IPS-20b (cell line): ENCODE data around the gene HSD11B2.
A peak's percentile ranks its signal among the peaks of the same experiment; 100 is the strongest.
"Not testable (repeated sequence)": the region's sequence is repeated elsewhere in the genome, so short reads cannot be mapped to it uniquely, and the experiment has no call there.

Source experiments
- H3K27ac ChIP-seq: one replicate; pipeline ENCODE4 v1.5.1; 2013; ENCODE audit warnings: low read length
- H3K27me3 ChIP-seq: 2 replicates; pipeline ENCODE4 v1.6.1; 2013; ENCODE audit warnings: mild to moderate bottlenecking, low read length, inconsistent platforms; ENCODE audit not compliant: insufficient read depth
- H3K36me3 ChIP-seq: 2 replicates; pipeline ENCODE4 v1.6.1; 2013; ENCODE audit warnings: low read depth, mild to moderate bottlenecking, inconsistent platforms, low read length, moderate library complexity; ENCODE audit not compliant: insufficient read depth
- H3K4me1 ChIP-seq: 2 replicates; pipeline ENCODE4 v1.6.1; 2013; ENCODE audit warnings: mild to moderate bottlenecking, control low read depth, inconsistent platforms, low read length, moderate library complexity; ENCODE audit not compliant: insufficient read depth
- H3K4me3 ChIP-seq: 2 replicates; pipeline ENCODE4 v1.5.1; 2013; ENCODE audit warnings: mild to moderate bottlenecking, low read length, inconsistent platforms
- H3K9ac ChIP-seq: 2 replicates; pipeline ENCODE4 v1.6.1; 2013; ENCODE audit warnings: low read depth, mild to moderate bottlenecking, inconsistent platforms, low read length, moderate library complexity
- H3K9me3 ChIP-seq: 2 replicates; pipeline ENCODE4 v1.6.1; 2013; ENCODE audit warnings: mild to moderate bottlenecking, low read depth, low read length, inconsistent platforms; ENCODE audit not compliant: insufficient read depth

The HSD11B2 gene

DNA sequence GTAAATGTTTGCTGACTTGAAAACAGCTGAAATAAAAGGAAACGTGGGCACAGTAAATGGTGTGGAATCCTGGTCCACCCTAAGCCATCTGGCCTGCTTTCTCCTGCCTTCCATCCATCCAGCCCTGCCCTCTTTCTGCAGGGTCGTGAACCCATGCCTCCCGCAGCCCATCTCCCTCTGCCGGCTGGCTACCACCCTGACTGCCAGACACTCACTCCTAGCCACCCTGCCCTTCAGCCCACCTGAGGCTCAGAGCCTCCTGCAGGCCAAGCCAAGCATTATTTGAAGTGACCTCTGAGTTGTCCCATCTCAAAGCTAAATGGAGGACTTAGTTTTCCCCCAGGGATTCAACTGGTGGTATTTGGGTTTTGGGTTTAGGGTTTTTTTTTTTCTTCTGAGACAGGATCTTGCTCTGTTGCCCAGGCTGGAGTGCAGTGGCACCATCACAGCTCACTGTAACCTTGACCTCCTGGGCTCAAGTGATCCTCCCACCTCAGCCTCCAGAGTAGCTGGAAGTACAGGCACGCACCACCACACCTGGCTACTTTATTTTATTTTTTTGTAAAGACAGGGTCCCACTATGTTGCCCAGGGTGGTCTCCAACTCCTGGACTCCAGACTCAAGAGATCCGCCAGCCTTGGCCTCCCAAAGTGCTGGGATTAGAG, 23.0 kb upstream of the HSD11B2 start:
- no peaks in the 10 kb centered on the region for H3K27me3 ChIP-seq
- H3K27ac ChIP-seq: no peak overlapping the region
- H3K9me3 ChIP-seq: no peaks in the 10 kb centered on the region

DNA sequence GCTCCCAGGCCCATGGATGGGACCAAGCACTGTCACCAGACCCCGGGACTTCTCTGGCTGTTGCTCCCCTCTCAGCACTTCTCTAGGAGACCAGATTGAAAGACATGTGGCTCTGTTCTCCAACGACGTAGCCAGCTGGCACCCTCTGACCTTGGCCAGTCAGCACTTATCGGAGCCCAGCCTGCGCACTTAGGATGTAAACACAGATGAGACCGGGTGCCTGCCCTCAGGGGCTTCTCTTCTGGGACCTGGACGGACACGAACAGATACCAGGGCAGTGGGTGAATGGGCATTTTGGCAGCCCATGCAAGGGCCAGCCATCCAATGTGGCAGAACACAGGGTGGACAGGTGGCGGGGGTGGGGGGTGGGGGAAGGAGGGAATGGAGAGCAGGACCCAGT, 21.3 kb upstream of the HSD11B2 start:
- Histone ChIP-seq H3K9ac (no peak overlapping the region), H3K4me1 (peaks cover 15% of the 10 kb centered on the region; the same call in 1 of the 2 replicates), H3K27ac (no peak overlapping the region), H3K27me3 (no peaks in the 10 kb centered on the region), H3K36me3 (no peaks in the 10 kb centered on the region), H3K9me3 (no peaks in the 10 kb centered on the region), H3K4me3 (no peak overlapping the region)

More for the DNA sequence above, 23.0 kb upstream of the HSD11B2 start:
- no peak overlapping the region for H3K4me3 ChIP-seq
- H3K9ac ChIP-seq: peak overlapping the region; percentile 30; the same call in 1 of the 2 replicates
- H3K4me1 ChIP-seq: peaks cover 10% of the 10 kb centered on the region; the same call in 1 of the 2 replicates
- no peaks in the 10 kb centered on the region for H3K36me3 ChIP-seq

DNA sequence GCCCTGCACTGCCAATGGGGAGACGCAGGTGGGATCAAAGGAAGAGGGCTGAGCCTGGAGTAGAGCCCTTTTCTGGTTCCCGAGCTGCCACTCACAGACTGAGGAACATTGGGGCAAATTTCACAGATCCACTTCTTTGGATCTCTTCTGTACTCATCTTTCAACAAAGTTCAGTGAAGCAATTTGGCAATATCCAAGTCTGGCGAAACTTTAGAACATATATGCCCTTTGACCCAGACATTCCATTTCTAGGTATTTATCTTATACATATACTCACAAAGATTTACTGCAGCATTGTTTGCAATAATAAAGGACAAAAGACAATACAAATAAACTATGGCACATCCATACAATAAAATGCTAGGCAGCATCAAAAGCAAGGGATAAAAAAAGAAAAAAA, 19.6 kb upstream of the HSD11B2 start:
- no peak overlapping the region for H3K4me3 ChIP-seq
- H3K27me3 ChIP-seq: peaks cover 5% of the 10 kb centered on the region; the same call in 1 of the 2 replicates
- no peaks in the 10 kb centered on the region for H3K9me3 ChIP-seq
- no peaks in the 10 kb centered on the region for H3K36me3 ChIP-seq
- no peak overlapping the region for H3K9ac ChIP-seq
- peaks cover 13% of the 10 kb centered on the region; the same call in 1 of the 2 replicates for H3K4me1 ChIP-seq
- no peak overlapping the region for H3K27ac ChIP-seq

DNA sequence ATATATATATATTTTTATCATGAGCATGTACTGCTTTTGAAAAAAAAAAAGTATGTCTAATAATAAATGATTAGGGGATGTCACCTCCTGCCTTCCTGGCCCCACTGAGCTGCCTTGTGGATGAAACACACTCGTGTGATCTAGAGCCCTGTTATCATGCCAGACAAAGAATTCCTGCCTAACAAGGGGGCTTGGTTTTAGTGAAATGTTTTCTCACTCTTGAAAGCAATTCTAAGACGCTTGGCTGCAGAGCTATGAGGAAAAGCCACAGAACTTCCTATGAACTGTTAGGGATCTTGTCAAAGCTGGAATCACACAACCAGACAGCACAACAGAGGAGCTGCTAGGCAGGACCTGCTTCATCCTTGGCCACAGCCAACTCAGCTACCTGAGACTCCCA, 18.6 kb upstream of the HSD11B2 start:
- no peak overlapping the region for H3K4me3 ChIP-seq
- H3K27ac ChIP-seq: no peak overlapping the region
- H3K4me1 ChIP-seq: peaks cover 11% of the 10 kb centered on the region; the same call in 1 of the 2 replicates
- H3K36me3 ChIP-seq: no peaks in the 10 kb centered on the region
- no peaks in the 10 kb centered on the region for H3K9me3 ChIP-seq
- H3K27me3 ChIP-seq: peaks cover 5% of the 10 kb centered on the region; the same call in 1 of the 2 replicates
- no peak overlapping the region for H3K9ac ChIP-seq

DNA sequence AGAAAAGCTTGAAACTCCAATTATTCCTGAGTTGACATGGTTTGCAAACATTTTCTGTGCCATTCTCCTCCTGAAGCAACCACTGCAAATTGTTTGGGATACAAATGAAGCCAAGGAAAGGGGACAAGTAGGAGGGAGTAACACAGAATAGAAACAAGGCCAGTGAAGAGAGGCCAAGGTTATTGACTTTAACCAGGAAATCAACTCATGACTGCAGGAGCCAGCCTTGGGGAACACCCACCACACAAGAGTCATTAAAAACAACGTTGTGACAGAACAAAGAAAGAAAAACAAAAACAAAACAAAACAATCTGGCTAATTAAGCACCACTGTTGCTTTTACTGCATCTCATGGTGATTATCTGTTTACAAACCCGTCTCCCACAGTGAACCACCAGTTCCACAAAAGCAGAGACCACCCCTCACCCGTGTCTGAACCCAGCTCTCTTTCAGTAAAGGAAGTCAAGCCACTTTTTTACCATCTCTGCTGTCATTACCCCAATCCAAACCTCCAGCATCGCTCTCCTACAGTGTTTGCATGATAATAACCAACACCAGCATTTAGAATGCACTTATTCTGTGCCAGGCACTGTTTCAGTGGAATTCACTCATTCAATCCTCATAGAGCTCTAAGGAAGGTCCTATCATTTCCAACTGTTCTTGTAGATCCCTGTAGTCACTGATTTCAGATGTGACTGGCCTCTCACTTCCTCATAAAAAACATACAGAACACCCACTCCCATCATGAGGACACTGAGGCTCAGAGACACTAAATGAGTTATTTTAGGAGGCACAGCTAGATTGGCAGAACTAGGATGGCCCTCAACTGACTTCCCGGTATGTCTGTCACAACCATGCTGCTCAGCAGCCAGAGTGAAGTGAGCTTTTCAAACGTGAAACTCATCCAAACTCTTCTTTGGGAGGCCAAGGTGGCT, 16.7 kb upstream of the HSD11B2 start:
- Histone ChIP-seq H3K36me3 (no peaks in the 10 kb centered on the region), H3K4me1 (peaks cover 8% of the 10 kb centered on the region; the same call in 1 of the 2 replicates), H3K9ac (no peak overlapping the region; the same call in 1 of the 2 replicates), H3K9me3 (no peaks in the 10 kb centered on the region), H3K27me3 (peaks cover 5% of the 10 kb centered on the region; the same call in 1 of the 2 replicates), H3K4me3 (no peak overlapping the region), H3K27ac (no peak overlapping the region)

DNA sequence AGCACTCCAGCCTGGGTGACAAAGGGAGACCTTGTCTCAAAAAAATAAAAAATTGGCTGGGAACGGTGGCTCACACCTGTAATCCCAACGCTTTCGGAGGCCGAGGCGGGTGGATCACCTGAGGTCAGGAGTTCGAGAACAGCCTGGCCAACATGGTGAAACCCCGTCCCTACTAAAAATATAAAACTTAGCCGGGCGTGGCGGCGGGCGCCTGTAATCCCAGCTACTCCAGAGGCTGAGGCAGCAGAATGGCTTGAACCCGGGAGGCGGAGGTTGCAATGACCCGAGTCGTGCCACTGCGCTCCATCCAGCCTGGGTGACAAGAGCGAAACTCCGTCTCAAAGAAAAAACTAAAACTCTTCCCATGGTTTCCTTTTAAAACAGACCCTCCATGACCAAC, 15.5 kb upstream of the HSD11B2 start:
- H3K27me3 ChIP-seq, H3K4me1 ChIP-seq, H3K9me3 ChIP-seq, H3K27ac ChIP-seq, H3K36me3 ChIP-seq: not testable (repeated sequence)
- Histone ChIP-seq H3K4me3 (peak overlapping the region; percentile 75; the same call in 1 of the 2 replicates), H3K9ac (peak overlapping the region; percentile 68; the same call in 1 of the 2 replicates)

DNA sequence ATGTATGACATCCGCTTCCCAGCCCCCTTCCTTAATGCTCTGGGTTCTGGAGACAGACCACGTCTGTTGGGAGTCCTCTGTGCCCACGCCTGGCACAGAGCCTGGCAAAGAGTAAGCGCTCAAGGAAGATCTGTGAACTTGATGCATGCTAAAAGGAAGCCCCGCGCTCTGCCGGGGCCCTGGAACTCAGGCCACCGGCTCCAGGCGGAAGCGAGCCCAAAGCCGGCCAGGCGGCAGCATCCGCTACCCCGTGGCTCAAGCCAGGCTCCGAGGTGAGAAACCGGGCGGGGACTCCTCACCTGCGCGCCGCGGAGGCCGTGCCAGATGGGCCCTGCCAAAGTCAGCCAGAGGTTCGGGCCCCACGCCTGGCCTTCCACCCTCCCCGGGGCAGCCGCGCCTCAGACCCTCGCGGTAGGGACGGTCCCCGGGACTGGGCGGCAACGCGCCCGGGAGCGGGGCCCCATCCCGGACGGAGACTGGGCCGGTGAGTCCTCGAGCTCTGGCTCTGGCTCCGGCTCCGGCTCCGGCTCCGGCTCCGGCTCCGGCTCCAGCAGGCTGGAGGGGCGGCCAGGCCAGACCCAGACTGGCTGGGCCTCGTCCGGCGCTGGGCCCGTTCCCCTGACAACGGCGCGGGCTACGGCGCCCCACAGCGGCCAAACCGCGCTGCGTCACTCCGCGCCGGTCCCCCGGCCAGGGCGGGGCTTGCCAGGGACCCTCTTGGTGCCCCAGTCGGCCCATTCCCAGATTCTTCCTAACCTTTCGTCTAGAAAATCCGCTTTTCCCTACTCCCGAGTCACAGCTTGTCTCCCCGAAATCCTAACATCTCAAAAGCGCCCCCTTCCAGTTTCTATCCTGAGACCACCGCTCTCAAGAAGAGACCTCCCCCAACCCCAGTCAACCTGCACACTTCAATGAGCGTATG, 14.8 kb upstream of the HSD11B2 start, which contains the start of gene ZDHHC1:
ZDHHC1 (minus strand) TSS at position 606 of the 922 bp plus-strand sequence. CDS start 8,702 bp downstream, outside the sequence.
- H3K27me3 ChIP-seq: peaks cover 5% of the 10 kb centered on the region; the same call in 1 of the 2 replicates
- H3K9me3 ChIP-seq: no peaks in the 10 kb centered on the region
- no peak within 1 kb of the TSS for H3K27ac ChIP-seq
- peaks cover 8% of the 10 kb centered on the region; the same call in 1 of the 2 replicates for H3K4me1 ChIP-seq
- H3K36me3 ChIP-seq: no peaks in the 10 kb centered on the region
- peak within 1 kb of the TSS; percentile 75 for H3K4me3 ChIP-seq
- H3K9ac ChIP-seq: peak within 1 kb of the TSS; percentile 68; the same call in 1 of the 2 replicates

DNA sequence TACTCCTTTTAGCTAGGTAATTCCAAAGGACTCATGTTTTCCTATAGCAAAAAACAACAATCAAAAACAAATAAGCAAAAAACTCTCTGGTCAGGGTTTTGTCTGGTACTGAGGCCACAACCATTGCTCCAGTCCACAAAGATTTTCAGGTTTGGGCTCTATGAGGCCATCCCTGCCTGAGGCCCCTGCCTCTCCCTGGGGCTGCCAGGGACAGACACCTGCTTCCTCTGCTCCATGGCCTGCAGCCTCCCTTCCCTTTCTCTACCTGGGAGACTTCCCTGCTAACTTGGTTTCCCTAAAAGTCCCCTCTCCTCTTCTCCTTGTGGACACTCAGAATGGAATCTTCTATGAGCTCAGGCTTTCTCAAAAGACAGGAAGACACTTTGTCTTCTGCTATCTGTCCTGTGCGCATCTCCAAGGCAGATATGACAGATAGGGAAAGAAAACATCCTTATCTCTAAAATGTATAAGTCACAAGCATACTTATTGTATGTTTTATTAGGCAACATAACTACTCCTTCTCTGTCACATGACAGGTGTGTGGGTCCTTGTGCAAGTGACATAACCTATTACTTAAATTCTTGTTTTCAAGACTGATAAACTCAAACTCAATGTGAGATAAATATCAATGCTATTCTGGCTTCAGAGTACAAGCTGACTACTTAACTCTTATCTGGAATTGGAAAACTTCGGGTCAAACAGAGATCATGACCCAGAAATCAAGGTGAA, 13.4 kb upstream of the HSD11B2 start:
- Histone ChIP-seq H3K27me3 (peaks cover 5% of the 10 kb centered on the region; the same call in 1 of the 2 replicates), H3K36me3 (no peaks in the 10 kb centered on the region), H3K9ac (no peak overlapping the region), H3K9me3 (no peaks in the 10 kb centered on the region), H3K4me3 (no peak overlapping the region), H3K27ac (no peak overlapping the region), H3K4me1 (peaks cover 8% of the 10 kb centered on the region; the same call in 1 of the 2 replicates)

DNA sequence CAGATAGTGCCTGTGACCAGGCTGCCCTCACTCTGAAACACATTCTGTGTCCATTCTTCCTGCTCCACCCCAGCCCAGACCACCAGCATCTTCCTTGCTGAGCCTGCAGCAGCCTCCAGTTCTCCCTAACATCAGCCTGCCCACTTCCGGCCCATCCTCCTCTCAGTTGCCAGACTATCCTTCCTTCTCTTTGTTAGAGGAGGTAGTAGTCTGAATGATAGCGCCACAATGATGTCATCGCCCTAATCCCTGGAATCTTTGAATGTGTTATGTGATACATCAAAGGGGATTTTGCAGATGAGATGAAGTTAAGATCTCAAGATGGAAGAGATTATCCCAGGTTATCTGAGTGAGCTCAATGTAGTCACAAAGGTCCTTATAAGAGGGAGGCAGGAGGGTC, 11.4 kb upstream of the HSD11B2 start:
- Histone ChIP-seq H3K9ac (no peak overlapping the region), H3K9me3 (no peaks in the 10 kb centered on the region), H3K27me3 (peaks cover 5% of the 10 kb centered on the region; the same call in 1 of the 2 replicates), H3K4me3 (no peak overlapping the region), H3K4me1 (peaks cover 12% of the 10 kb centered on the region), H3K36me3 (no peaks in the 10 kb centered on the region), H3K27ac (no peak overlapping the region)

DNA sequence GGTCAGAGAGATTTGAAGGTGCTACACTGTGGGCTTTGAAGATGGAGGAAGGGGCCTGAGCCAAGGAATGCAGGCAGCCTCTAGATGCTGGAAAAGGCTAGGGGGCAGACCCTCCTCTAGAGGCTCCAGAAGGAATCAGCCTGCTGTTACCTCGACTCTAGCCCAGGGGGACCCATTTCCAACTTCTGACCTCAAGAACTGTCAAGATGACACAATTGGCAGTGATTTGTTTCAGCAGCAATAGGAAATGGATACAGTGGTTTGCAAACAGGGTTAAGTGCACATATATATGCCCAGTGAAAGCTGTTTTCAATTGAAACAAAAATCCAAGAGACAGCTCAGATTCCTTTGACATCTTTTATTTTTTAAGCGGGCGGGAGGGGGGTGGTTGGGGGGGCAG, 11.0 kb upstream of the HSD11B2 start:
- peaks cover 5% of the 10 kb centered on the region; the same call in 1 of the 2 replicates for H3K27me3 ChIP-seq
- H3K4me3 ChIP-seq: no peak overlapping the region
- H3K9ac ChIP-seq: no peak overlapping the region
- no peaks in the 10 kb centered on the region for H3K36me3 ChIP-seq
- no peak overlapping the region for H3K27ac ChIP-seq
- no peaks in the 10 kb centered on the region for H3K9me3 ChIP-seq
- peaks cover 16% of the 10 kb centered on the region for H3K4me1 ChIP-seq
